AG10803 (cell line): ENCODE data around the gene PIGT.

Source experiments
- DNase-seq: peaks from one replicate; pipeline ENCODE4 v3.0.0; 2010; ENCODE audit warnings: low read depth
- H3K4me3 ChIP-seq: 2 replicates; pipeline ENCODE4 v1.5.1; 2011; ENCODE audit warnings: mild to moderate bottlenecking, low read length, control low read depth
- TF ChIP-seq, protein P1 (sequence below): conservative IDR thresholded peaks from 2 replicates; pipeline ENCODE4 v1.5.1; 2011; ENCODE audit warnings: mild to moderate bottlenecking, low read length, control low read depth, inconsistent platforms

The PIGT gene

DNA sequence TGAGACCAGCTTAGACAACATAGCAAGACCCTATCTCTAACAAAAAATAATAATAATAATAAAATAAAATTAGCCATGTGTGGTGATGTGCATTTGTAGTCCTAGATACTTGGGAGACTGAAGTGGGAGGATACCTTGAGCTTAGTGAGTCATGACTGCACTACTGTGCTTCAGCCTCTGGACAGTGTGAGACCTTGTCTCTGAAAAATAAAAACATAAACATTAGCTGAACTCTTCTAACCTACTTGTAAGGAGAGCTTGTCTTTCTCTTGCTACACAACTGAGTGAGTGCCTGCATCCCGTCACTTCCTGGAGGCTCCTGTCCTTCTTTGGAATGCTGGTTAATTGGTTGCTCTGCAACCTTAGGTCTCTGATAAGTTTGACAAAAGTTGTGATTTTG is 13.0 kb upstream of the PIGT start:
- DNase-seq: no peak
- no peak overlapping the region for H3K4me3 ChIP-seq
- TF ChIP-seq, protein P1, sequence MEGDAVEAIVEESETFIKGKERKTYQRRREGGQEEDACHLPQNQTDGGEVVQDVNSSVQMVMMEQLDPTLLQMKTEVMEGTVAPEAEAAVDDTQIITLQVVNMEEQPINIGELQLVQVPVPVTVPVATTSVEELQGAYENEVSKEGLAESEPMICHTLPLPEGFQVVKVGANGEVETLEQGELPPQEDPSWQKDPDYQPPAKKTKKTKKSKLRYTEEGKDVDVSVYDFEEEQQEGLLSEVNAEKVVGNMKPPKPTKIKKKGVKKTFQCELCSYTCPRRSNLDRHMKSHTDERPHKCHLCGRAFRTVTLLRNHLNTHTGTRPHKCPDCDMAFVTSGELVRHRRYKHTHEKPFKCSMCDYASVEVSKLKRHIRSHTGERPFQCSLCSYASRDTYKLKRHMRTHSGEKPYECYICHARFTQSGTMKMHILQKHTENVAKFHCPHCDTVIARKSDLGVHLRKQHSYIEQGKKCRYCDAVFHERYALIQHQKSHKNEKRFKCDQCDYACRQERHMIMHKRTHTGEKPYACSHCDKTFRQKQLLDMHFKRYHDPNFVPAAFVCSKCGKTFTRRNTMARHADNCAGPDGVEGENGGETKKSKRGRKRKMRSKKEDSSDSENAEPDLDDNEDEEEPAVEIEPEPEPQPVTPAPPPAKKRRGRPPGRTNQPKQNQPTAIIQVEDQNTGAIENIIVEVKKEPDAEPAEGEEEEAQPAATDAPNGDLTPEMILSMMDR: no peak

DNA sequence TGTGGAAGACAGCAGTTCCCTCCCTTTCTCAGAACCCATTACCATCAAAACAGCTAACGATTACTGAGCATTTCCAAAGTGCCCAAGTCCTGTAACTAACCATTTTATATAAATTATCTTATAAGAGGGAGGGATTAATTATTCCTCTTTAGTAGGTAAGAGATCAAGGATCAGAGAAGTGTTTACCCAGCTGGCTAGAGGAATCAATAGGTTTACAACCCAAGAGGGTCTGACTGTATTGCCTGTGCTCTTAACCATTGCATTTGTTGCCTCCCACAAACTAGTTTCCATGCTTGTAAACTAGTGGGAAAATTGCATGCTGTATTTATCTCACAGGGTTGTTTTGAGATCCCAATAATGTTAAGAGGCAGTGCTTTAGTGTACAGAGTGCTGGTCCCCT is 11.5 kb upstream of the PIGT start:
- no peak for DNase-seq
- TF ChIP-seq, protein P1: no peak
- no peak overlapping the region for H3K4me3 ChIP-seq

DNA sequence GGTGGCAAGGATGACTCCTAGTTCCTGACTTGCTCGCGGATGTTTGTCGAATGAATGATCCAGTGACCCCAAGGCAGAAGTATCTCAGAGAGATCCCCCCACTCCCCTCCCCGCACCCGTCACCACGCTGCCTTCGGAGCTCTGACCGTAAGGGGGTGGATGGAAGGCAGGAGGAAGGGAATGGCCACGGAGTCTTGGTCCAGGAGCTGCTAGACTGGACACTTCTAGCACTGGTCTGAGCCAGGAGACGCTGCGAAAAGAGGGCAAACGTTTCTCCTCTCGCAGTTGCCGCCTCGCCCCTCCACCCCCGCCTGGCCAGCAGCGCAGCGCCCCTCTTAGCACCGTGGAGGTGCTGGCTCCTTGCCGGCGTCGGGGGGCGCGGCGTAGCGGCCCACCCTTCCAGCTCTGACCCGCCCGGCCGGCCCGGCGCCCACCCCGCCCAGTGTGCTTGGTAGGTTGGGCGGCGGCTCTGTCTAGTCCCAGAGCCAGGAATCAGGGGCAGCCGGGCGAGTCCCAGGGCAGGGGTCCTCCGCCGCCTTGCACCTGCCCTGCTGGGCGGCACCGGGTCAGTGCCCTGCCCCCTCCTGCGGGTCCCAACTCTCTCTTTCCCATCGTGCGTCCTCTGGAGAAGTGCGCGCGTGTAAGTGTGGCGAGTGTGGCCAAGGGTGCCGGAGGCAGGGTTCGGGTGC is 10.2 kb upstream of the PIGT start:
- TF ChIP-seq, protein P1: no peak
- peak overlapping the region; percentile 72 for H3K4me3 ChIP-seq
- no peak for DNase-seq

DNA sequence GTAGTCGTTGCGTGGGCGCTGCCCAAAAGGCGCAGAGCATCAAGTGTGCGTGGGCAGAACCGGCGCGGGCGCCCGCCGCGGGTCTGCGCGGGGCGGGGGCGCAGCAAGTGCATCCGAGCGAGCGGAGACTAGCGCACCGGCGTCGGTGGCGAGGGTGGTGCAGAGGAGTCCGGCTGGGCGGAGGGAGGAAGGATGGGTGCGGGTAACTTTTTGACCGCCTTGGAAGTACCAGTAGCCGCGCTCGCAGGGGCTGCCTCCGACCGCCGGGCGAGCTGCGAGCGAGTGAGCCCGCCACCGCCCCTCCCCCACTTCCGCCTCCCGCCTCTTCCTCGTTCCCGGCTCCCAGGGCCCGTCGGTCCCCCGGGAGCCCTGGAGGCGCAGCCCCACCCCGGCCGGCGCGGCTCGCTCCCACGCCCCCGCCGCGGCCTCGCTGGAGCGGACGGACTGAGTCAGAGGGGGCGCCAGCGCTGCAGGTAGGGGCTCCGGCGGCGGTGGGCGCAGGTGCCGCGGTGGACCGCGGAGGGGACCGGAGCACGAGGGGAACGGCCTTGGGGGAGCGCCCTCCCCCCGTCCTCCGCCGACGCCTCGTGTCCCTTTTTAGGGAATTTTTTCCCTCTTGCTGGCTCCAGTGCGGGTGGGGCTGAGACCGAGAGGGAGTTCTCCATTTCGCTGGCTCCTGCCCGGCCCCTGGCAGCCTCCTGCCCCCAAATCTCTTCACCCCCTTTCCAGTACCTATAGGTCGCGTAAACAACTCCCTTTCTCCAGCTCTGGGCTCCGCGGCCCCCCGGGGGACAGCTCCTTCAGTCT is 9.5 kb upstream of the PIGT start:
- TF ChIP-seq, protein P1: no peak
- peak; percentile 42 for DNase-seq
- peak overlapping the region; percentile 72 for H3K4me3 ChIP-seq

DNA sequence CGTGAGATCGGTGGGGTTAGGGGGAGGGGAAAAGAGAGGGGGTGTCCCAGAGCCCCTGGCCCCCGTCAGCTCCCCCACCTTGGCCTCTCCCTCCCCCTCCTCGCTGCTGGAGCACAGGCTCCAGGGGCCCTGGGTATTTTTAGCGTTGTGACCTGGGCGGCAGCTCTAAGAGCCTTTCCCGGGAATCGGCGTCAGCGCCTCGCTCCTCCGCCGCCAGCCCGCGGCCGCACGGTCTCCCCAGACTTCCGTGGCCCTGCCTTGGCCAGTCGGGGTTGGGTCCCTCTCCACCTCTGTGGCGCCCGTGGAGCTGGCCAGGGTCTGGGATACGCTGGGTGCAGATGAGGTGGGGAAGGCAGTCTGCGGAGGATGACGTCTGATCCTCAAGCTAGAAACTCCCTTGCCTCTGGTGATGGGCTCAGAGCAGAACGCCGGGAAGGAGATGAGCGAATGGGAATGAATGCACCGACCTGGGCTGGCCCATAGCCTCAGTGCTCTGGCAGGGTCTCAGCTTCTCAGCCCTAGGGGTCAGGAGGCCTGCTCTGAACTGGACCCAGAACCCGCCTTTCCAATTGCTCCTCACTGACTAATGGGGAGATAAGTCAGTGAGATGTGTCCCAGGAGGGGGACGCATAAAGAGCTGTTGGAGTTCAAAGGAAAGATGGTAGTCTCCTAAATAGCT is 8.7 kb upstream of the PIGT start:
- H3K4me3 ChIP-seq: peak overlapping the region; percentile 72
- TF ChIP-seq, protein P1: no peak
- peak; percentile 28 for DNase-seq

DNA sequence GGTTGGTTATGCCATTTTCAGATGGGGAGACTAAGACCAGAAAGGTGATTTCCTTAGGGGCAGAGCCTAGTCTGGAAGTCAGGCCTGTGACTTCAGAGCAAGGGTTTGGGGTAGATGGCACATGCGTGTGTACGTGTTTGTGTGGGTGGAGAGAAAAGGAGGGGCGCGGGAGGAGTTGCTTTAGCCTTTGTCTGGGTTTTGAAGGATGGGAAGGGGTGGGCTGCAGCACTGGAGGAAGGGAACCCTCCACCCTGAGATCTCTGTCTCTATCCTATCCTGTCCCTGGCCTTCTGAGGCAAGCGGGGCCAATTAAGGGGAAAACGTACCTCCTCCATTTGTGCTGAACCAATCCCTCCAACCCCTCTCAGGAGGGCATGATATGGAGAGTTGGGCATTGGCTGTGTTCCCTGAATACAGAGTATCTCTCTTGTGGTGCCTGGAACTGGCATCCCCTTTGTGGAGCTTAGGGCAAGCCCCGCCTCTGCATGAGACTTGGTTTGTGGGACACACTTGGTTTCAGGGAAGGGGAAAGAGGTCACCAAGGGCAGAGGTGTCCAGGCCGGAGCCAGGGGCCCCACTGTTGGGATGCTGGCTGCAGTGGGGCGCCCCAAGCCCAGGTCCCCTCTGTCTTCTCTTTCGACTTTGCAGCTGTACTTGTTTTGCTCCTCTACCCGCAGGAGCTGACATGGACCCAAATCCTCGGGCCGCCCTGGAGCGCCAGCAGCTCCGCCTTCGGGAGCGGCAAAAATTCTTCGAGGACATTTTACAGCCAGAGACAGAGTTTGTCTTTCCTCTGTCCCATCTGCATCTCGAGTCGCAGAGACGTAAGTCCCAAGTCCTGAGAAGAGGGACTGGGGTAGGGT is 7.9 kb upstream of the PIGT start, which contains the start of gene DBNDD2:
Gene DBNDD2 (plus strand): TSS at position 507 of the 863 bp plus-strand sequence. CDS start 179 bp downstream, at position 686.
- peak within 1 kb of the TSS; percentile 72 for H3K4me3 ChIP-seq
- DNase-seq: no peak
- TF ChIP-seq, protein P1: no peak
